ENCODE measurements around the gene UQCR10.

- TF ChIP-seq EZH2 (IDR thresholded peaks at IDR 0.05; ENCODE audit: low read depth, unreplicated experiment): no peak
- TF ChIP-seq CTCF (conservative IDR thresholded peaks at IDR 0.05; ENCODE audit: low read depth in 2 of 2): no peak
- no peak for TF ChIP-seq ZNF114 (CRISPR knock-in tag; IDR thresholded peaks at IDR 0.05)
- no peak for TF ChIP-seq NANOG (IDR thresholded peaks at IDR 0.05; ENCODE audit: borderline replicate concordance)
- no peak for TF ChIP-seq REST (IDR thresholded peaks at IDR 0.05; ENCODE audit: unreplicated experiment)
- TF ChIP-seq CREB1 (CRISPR knock-in tag; IDR thresholded peaks at IDR 0.05; ENCODE audit: low read depth): no peak
- TF ChIP-seq POLR2AphosphoS5 (IDR thresholded peaks at IDR 0.05; ENCODE audit: low read depth): no peak
- TF ChIP-seq STAT1 (IDR thresholded peaks at IDR 0.05; ENCODE audit: unreplicated experiment): no peak
- no peak for TF ChIP-seq JUNB (IDR thresholded peaks at IDR 0.05; ENCODE audit: unreplicated experiment)
- TF ChIP-seq EZH2phosphoT487 (IDR thresholded peaks at IDR 0.05; ENCODE audit: unreplicated experiment): no peak
- TF ChIP-seq ETS1 (IDR thresholded peaks at IDR 0.05): no peak
Measured at GRCh38 chr22:29748248-29748893, 18.8 kb upstream of the UQCR10 start.
